Mucosa of descending colon (tissue), 3 donors: Measurements from ENCODE around the gene NR6A1. TPM values are rescaled to one million over a fixed set of nuclear protein-coding genes. Genes with fewer than 3 reads are reported as not detected.
A peak's percentile ranks its signal among the peaks of the same experiment; 100 is the strongest.

ENCODE experiments used
- ATAC-seq: fragments of 200-7000 bp; cut with Tn5 transposase; one replicate; pipeline ENCODE4 v1.9.1; 2020; ENCODE audit warnings: mild to moderate bottlenecking, moderate library complexity
- DNase-seq, 3 donors: peaks; one replicate each; pipeline ENCODE4 v3.0.0-alpha.2; 2020
- H3K36me3 ChIP-seq: fragments of 200-600 bp; one replicate; pipeline ENCODE4 v1.8.0; 2021; ENCODE audit warnings: low read depth, mild to moderate bottlenecking
- H3K4me1 ChIP-seq: fragments of 200-600 bp; one replicate; pipeline ENCODE4 v1.8.0; 2021; ENCODE audit warnings: low read depth, mild to moderate bottlenecking
- H3K4me3 ChIP-seq: fragments of 200-600 bp; one replicate; pipeline ENCODE4 v1.8.0; 2021; ENCODE audit warnings: mild to moderate bottlenecking
- H3K9me3 ChIP-seq: fragments of 200-600 bp; one replicate; pipeline ENCODE4 v1.8.0; 2021; ENCODE audit warnings: mild to moderate bottlenecking
- CTCF ChIP-seq: fragments of 200-600 bp; IDR thresholded peaks from one replicate; pipeline ENCODE4 v1.8.0; 2022; ENCODE audit warnings: antibody characterized with exemption, mild to moderate bottlenecking
- intact Hi-C, 2 donors: fragments of 100-400 bp; cut with DNase I in 1 of 2; cut with micrococcal nuclease in 1 of 2; formaldehyde crosslinking; loops; one replicate each; pipeline versions ENCODE4 v1.11.0 to v1.11.1; 2022; cut with DNase I, micrococcal nuclease
- total RNA-seq, 3 donors: library from RNA; stranded (reverse); fragmentation: NEBNext Ultra II Directional in 2 of 3; extraction: Animal tissue kit (Norgen Biotek cat#: 25700) in 2 of 3; gene quantifications; one replicate each; pipeline versions ENCODE4 v1.2.1 to v1.2.4, GENCODE V29; 2021 to 2023
- donor health status: DM: no; HTN: no; CAD: no; lungs with moderate emphysema.
- donor health status: DM: no; HTN: no; CAD: no.
- donor health status: DM: no; HTN: yes; CAD: no.

The NR6A1 gene
- total RNA-seq, 3 donors from 2014 or later = 5.6 to 8.4 (median 7.0) TPM

- Histone ChIP-seq H3K36me3 (no peaks in the 10 kb centered on the region), H3K4me3 (no peak overlapping the region), H3K9me3 (no peaks in the 10 kb centered on the region), H3K4me1 (peaks cover 13% of the 10 kb centered on the region)
- DNase-seq (peak; percentile 63 to 77 (median 68)), ATAC-seq (peak; percentile 99)
- TF ChIP-seq CTCF = no peak
- intact Hi-C loops = no loop called here
These were observed 37.0 kb downstream of the NR6A1 start for GRCh38 chr9:124733964-124734740.

- Histone ChIP-seq H3K9me3 (no peaks in the 10 kb centered on the region), H3K36me3 (no peaks in the 10 kb centered on the region), H3K4me3 (no peak overlapping the region), H3K4me1 (peaks cover 13% of the 10 kb centered on the region)
- intact Hi-C loops = no loop called here
- DNase-seq (no peak), ATAC-seq (peak; percentile 48)
- TF ChIP-seq CTCF = no peak
These were observed 40.3 kb downstream of the NR6A1 start for GRCh38 chr9:124730772-124731171.

DNA sequence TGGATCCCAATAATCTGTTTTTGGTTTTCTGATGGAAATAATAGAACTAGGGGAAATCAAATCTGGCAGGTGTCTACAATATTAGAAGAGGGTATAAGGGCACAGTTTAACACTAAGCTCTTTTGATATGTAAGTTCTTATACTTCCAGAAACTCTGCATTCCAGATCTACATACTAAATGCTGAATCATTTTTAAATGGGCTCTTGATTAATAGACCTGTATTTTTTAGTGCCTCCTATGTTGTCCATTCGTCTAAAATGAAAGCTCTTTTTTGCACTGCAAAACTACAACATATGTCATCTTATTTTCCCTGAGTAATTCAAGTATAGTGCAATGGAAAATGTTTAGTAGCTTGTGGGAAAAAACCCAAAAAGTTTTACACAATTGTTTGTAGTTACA, 44.2 kb downstream of the NR6A1 start:
- no peak overlapping the region for H3K4me3 ChIP-seq
- no peaks in the 10 kb centered on the region for H3K36me3 ChIP-seq
- ATAC-seq (no peak), DNase-seq (no peak)
- TF ChIP-seq CTCF = no peak
- intact Hi-C loops = no loop called here
- H3K9me3 ChIP-seq = no peaks in the 10 kb centered on the region
- peaks cover 23% of the 10 kb centered on the region for H3K4me1 ChIP-seq

DNA sequence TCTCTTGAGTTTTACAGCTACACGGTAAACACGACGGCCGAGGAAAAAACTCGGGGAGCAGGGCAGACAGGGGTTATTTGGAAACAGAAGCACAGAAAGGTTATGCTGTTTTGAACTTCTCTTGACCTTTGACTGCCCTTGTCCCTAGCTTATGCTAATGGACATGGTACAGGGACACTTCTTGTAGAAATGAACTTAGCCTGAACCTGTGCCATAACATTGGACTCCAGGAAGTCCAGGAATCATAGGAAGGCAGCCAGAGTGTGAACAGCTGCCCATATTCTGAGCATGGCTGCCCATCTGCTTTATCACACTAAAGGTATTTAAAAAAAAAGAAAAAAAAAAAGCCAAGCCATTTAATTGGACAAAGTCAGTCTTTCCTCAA, 46.1 kb downstream of the NR6A1 start:
- no peaks in the 10 kb centered on the region for H3K36me3 ChIP-seq
- intact Hi-C loops = no loop called here
- DNase-seq (peak in 1 of 3 donors; percentile 46), ATAC-seq (peak; percentile 89)
- no peak for TF ChIP-seq CTCF
- H3K9me3 ChIP-seq = no peaks in the 10 kb centered on the region
- H3K4me3 ChIP-seq = no peak overlapping the region
- H3K4me1 ChIP-seq = peaks cover 26% of the 10 kb centered on the region

DNA sequence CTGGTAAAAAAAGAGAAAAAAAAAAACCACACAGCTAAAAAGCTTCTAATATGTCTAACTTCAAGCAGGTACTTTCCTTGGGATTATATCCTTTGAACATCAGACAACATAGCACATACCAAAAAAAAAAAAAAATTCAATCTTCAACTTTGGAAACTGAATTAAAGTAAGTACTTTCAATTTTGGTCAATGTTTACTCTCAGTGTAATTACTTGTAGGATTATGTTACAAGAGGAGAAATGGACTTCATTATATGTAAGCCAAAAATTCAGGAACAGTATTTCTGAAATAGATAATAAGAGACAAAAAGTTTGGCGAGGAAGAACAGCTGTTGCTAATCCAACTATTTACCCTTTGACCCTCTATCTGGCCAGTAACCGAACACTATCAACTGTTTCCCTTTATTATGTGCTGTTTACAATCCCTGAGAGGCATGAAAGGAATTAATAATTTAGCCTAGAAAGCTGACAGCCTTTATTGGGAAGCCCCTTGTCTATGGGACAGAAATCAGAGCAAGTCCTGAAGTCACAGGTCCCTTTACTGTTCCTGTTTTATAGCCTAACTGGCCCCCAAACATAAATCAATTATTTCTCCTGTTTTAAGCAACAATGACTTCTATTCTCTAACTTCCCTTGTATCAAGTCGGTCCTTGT, 46.6 kb downstream of the NR6A1 start:
- no peak for DNase-seq
- TF ChIP-seq CTCF = no peak
- H3K4me3 ChIP-seq = no peak overlapping the region
- H3K9me3 ChIP-seq = no peaks in the 10 kb centered on the region
- intact Hi-C loops = no loop called here
- peaks cover 26% of the 10 kb centered on the region for H3K4me1 ChIP-seq
- no peaks in the 10 kb centered on the region for H3K36me3 ChIP-seq
- no peak for ATAC-seq
